HepG2 (cell line): ENCODE results near the gene MTFP1. TPM values are rescaled to one million over a fixed set of nuclear protein-coding genes. Genes with fewer than 3 reads are reported as not detected.
A peak's percentile ranks its signal among the peaks of the same experiment; 100 is the strongest.

Source experiments
- ATF6 ChIP-seq: sonication (generic); formaldehyde crosslinking; conservative IDR thresholded peaks from 2 replicates; pipeline ENCODE4 v1.4.0; 2020; ENCODE audit warnings: missing genetic modification reagents
- DRAP1 ChIP-seq: IDR thresholded peaks from 2 replicates; pipeline ENCODE4 v1.6.1; 2016; ENCODE audit warnings: missing genetic modification reagents, missing compliant biosample characterization
- GTF2F1 ChIP-seq: fragments of 150-350 bp; IDR thresholded peaks from 2 replicates; pipeline ENCODE4 v1.6.1; 2014; ENCODE audit warnings: low read length
- HNF1A ChIP-seq, 2 experiments: sonication (generic) in 1 of 2; formaldehyde crosslinking in 1 of 2; IDR thresholded peaks; 2 replicates each; pipeline versions ENCODE4 v1.4.0 to v1.6.1; 2016 to 2020; ENCODE audit warnings: borderline replicate concordance in 1 of 2, low read depth in 1 of 2, mild to moderate bottlenecking in 1 of 2, missing genetic modification reagents in 1 of 2
- KDM2A ChIP-seq: sonication (generic); formaldehyde crosslinking; IDR thresholded peaks from 2 replicates; pipeline ENCODE4 v1.4.0; 2020; ENCODE audit warnings: low read depth, missing genetic modification reagents, borderline replicate concordance
- KLF16 ChIP-seq, 2 experiments: sonication (generic) in 1 of 2; formaldehyde crosslinking in 1 of 2; IDR thresholded peaks; 2 replicates each; pipeline versions ENCODE4 v1.6.1 to v1.8.0; 2016 to 2023; ENCODE audit warnings: missing genetic modification reagents in 2 of 2, missing compliant biosample characterization in 1 of 2
- MXD4 ChIP-seq: IDR thresholded peaks from 2 replicates; pipeline ENCODE4 v1.6.1; 2016; ENCODE audit warnings: mild to moderate bottlenecking, missing biosample characterization, missing genetic modification reagents
- NFIC ChIP-seq: IDR thresholded peaks from 2 replicates; pipeline ENCODE4 v1.6.1; 2012; ENCODE audit warnings: mild to moderate bottlenecking, low read length, inconsistent platforms
- PHB2 ChIP-seq: fragments of 450-650 bp; IDR thresholded peaks from 2 replicates; pipeline ENCODE4 v1.6.1; 2018; ENCODE audit not compliant: partially characterized antibody
- PPARG ChIP-seq: conservative IDR thresholded peaks from 2 replicates; pipeline ENCODE4 v1.6.1; 2016; ENCODE audit warnings: missing biosample characterization, missing genetic modification reagents
- RNF219 ChIP-seq: sonication (generic); formaldehyde crosslinking; IDR thresholded peaks from 2 replicates; pipeline ENCODE4 v1.5.0; 2020; ENCODE audit warnings: mild to moderate bottlenecking, missing genetic modification reagents
- RXRA ChIP-seq: sonication (generic); formaldehyde crosslinking; IDR thresholded peaks from 2 replicates; pipeline ENCODE4 v1.5.1; 2020; ENCODE audit warnings: missing genetic modification reagents
- SRSF1 ChIP-seq: fragments of 200-400 bp; formaldehyde crosslinking; optimal IDR thresholded peaks from 2 replicates; pipeline ENCODE3; 2017; ENCODE audit warnings: mild to moderate bottlenecking, low read depth, low read length, moderate library complexity
- TMF1 ChIP-seq: sonication (generic); formaldehyde crosslinking; IDR thresholded peaks from 2 replicates; pipeline ENCODE4 v1.8.1; 2022; ENCODE audit warnings: low read depth, missing genetic modification reagents
- ZBTB34 ChIP-seq: sonication (generic); formaldehyde crosslinking; IDR thresholded peaks from 2 replicates; pipeline ENCODE4 v1.8.0; 2022; ENCODE audit warnings: mild to moderate bottlenecking, missing genetic modification reagents
- ZNF292 ChIP-seq: sonication (generic); formaldehyde crosslinking; IDR thresholded peaks from 2 replicates; pipeline ENCODE4 v1.8.1; 2022; ENCODE audit warnings: mild to moderate bottlenecking, low read depth, missing genetic modification reagents, borderline replicate concordance
- ZNF674 ChIP-seq: sonication (generic); formaldehyde crosslinking; IDR thresholded peaks from 2 replicates; pipeline ENCODE4 v1.5.0; 2020; ENCODE audit warnings: low read depth, mild to moderate bottlenecking, missing genetic modification reagents
- ZNF879 ChIP-seq: sonication (generic); formaldehyde crosslinking; IDR thresholded peaks from 2 replicates; pipeline ENCODE4 v1.8.1; 2023; ENCODE audit warnings: missing genetic modification reagents
- polyA plus RNA-seq, 8 experiments: library from polyadenylated mRNA; depleted of rRNA in 3 of 8; stranded (reverse) in 7 of 8; unstranded in 1 of 8; fragments of >200 nt; fragmentation: Illumina TruSeq in 4 of 8; extraction: Trizol in 4 of 8; gene quantifications; 2 replicates each; pipeline versions ENCODE4 v1.2.1 to v1.2.3, GENCODE V29; 2011 to 2016; ENCODE audit warnings: low read depth in 4 of 8, missing spikeins in 1 of 8, mixed read lengths in 1 of 8; ENCODE audit not compliant: insufficient read depth in 1 of 8
- total RNA-seq, 5 experiments: library from RNA; depleted of rRNA; stranded (reverse); fragments of >200 nt; fragmentation: Illumina TruSeq; extraction: Trizol; gene quantifications; 2 replicates each; pipeline ENCODE4 v1.2.3, GENCODE V29; 2016; ENCODE audit warnings: low read depth in 1 of 5

The MTFP1 gene
- total and polyA plus RNA-seq, 2 of the 13 experiments (the other 11 are each of a cell fraction or from before 2014, with no cell fraction given): 29.5 to 45.6 TPM

- no peak for TF ChIP-seq HNF1A (IDR thresholded peaks at IDR 0.05; ENCODE audit: low read depth)
- TF ChIP-seq HNF1A (CRISPR knock-in tag; IDR thresholded peaks at IDR 0.05; ENCODE audit: borderline replicate concordance): no peak
- TF ChIP-seq RXRA: no peak
- no peak for TF ChIP-seq PPARG (CRISPR knock-in tag)
- TF ChIP-seq PHB2: no peak
- TF ChIP-seq ATF6 (CRISPR knock-in tag): no peak
- no peak for TF ChIP-seq ZBTB34 (CRISPR knock-in tag)
- 0 out of 2 replicates have a peak, but pooled peaks have one; percentile 37 for TF ChIP-seq TMF1 (CRISPR knock-in tag)
- TF ChIP-seq MXD4 (CRISPR knock-in tag): no peak
- no peak for TF ChIP-seq GTF2F1
- TF ChIP-seq KDM2A (CRISPR knock-in tag): peak; percentile 92
- no peak for TF ChIP-seq ZNF292
- TF ChIP-seq SRSF1: no peak
- no peak for TF ChIP-seq RNF219 (CRISPR knock-in tag)
- TF ChIP-seq DRAP1: no peak
- TF ChIP-seq KLF16 (CRISPR knock-in tag; IDR thresholded peaks at IDR 0.05): no peak
- no peak for TF ChIP-seq ZNF879 (CRISPR knock-in tag)
- no peak for TF ChIP-seq NFIC
- no peak for TF ChIP-seq ZNF674 (CRISPR knock-in tag)
Observed at GRCh38 chr22:30396871-30397655, 28.5 kb upstream of the MTFP1 start, which contains the start of gene SEC14L2 (continued).
